RPMI7951 (cell line): ENCODE results near the gene PIK3C3. TPM values are rescaled to one million over a fixed set of nuclear protein-coding genes. Genes with fewer than 3 reads are reported as not detected.
A peak's percentile ranks its signal among the peaks of the same experiment; 100 is the strongest.
"Not testable (repeated sequence)": the region's sequence is repeated elsewhere in the genome, so short reads cannot be mapped to it uniquely, and the experiment has no call there.

Experiments used
- DNase-seq: peaks from one replicate; pipeline ENCODE4 v3.0.0-alpha.2; 2012; ENCODE audit warnings: low read depth
- total RNA-seq: library from RNA; depleted of rRNA; stranded (reverse); fragments of >200 nt; shearing (Covaris generic); gene quantifications from 2 replicates; pipeline ENCODE4 v1.2.3, GENCODE V29; 2014

PIK3C3 gene
- total RNA-seq, 1 experiment from 2014 or later, result 43.0 TPM

DNA sequence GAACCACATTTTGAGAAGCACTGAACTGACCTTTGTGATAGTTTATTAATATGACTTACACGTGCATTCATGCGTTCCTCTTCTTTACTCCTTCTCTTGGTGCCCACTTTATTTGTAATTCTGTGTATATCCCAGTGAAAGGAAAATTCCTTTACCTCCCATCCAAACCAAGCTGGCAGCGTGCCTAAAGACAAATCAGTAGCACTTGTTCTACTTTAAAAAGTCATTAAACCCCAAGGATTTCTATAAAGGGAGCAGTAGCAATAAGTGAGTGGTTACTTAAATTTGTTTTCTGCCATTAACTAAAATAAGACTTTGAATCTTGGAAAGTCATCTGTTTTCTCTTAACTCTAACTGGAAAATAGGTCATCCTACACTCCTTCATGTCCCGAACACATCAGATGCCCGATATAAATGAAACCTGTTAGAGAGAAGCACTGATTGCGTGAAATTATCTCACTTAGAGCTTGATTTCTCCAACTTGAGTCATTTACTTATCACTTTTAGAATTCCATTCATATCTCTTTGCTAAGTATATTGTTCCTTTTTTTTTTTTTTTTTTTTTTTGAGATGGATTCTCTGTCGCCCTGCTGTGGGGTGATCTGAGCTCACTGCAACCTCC, 10.7 kb downstream of the PIK3C3 start:
- DNase-seq, result no peak

DNA sequence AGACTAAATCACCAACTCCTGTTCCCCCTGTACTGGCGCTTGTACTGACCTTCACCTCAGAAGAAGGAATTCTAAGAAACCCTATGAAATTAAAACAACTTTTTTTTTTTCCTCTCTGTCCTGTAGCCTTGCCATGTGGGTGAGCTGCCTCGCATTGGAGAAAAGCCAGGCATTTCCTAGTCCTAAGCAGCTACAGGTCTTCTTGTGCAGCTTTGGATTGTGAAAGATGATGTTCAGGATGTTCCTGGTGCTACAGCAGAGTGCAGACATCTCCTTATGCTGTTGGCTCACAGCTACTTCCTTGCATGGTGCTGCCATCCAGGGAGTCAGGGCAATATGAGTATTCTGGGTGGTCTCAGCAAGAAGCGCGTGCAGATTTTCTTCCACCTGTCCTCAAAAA, 11.9 kb downstream of the PIK3C3 start:
- no peak for DNase-seq

DNA sequence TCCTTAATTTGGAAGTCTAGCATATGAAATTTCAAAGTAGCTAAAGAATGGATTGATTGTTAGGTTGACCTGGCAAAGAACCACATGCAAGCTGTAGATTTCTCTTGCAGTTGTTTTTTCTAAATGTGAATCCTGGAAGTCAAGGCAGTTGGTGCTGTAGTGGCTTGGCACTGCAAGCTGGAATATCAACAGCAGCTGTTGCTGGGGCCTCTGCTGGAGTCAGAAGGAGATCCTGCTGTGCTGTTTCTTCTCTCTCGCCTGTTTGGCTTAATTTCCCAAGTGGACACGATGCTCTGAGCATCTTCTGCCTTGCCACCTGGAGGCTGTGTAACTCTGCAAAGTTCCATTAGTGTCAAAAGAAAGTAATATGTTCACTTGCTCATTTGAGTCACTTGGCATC, 12.6 kb downstream of the PIK3C3 start:
- DNase-seq, result no peak

DNA sequence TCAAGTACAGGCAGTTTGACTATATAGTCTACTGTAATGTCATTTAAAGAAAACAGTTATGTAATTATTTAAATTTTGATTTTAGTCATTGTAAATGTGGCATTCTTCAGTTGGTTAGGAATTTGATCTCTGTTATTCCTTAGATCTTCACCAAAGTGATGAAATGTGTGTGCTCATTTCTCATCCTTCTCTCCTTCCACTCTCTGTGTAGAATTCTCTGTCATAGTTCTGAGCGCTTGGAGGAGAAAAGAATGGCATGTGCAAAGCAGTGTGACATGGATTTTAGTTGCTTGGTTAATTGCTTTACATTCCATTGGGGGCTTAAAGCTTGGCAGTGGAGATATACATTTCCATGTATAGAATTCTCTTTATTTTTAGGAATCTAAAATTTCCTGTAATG, 14.8 kb downstream of the PIK3C3 start:
- no peak for DNase-seq

DNA sequence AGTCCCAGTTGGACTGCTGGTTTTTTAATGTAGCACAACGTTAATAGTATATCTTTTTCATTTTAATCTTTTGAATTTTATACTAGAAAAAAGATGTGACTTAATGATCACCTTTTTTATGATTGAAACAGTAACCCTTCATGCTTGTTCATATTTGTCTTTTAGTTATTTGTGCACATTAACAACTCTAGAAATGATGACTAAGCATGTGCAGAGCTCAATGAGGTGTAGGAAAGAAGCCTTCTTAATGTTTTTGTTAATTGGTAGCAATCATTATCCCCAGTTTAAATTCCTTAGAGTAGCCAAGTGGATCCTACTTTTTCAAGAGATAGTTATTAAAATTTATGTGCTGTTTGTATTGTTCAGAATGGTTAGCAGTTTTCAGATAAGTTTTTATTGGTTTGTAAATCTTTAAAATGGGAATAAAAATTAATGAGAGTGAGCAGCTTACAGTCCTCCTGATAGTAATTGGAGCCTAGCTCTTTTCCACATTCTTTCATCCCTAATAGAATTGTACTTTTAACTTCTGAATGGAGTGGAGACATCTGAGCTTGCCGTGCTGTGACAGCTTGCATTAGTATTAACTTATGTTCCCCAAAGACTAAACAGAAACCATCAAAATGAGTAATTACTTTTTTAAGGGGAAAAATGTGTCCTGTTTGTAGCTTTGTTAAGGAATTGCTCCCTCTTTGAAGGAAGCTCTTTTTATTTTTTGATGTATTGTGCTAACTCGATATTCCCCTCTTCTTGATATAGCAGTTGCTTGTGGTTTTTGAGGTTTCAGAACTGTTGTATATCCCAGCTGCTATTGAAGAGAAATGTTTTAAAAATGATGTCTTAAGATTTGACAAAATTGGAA, 17.3 kb downstream of the PIK3C3 start:
- DNase-seq, result no peak

DNA sequence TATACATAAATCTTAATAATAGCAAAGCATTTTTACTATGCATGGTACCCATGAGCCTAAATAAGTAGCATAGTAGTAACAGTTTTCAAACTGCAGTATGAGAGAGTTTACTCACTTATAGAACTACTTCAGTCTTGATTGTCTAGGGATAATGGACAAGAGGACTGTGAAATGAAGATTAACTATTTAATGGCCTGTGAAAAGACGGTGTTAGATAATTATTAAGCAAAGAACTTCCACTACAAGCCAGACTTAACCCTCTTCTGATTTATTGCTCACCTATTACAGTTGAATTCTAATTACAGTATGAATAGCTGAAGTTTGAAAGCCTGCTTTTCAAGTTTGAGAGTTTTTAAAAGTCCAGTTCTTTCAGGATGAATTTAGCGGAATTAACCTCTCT, 18.9 kb downstream of the PIK3C3 start:
- no peak for DNase-seq

DNA sequence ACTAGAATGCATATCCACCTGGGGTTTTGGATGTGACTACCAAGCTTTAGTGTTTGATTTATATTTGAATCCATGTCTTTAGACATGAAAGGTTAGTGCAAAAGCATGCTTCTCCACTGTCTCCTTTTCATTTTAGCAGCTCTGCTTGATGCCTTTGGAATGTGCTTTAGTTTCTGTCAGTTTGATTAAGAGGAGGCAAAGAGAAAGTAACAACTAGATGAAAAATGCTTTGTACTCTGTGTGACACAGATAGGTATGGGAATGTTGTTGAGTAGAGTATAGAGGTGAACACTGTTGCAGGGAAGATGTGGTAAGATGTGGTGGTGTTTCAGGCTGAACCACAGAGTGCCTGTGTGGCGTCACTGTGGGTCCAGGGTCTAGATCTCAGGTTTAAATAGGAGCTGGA, 19.8 kb downstream of the PIK3C3 start:
- DNase-seq, result no peak

DNA sequence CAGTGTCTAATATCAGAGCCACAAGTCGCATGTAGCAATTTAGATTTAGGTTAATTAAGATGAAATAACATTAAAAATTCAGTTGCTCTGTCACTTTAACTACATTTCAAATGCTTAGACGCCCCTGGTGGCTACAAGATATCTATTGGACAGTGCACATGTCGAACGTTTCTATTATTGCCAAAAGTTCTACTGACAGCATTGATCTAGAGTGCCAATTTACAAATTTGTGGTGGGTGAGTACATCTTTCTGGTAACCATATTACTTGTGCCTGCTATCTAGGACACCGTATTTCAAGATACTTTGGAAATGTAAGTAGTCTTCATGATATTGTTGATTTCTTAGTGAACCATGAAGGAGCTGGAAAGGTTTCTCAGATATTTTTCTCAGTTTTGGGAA, 20.2 kb downstream of the PIK3C3 start:
- DNase-seq, result no peak

DNA sequence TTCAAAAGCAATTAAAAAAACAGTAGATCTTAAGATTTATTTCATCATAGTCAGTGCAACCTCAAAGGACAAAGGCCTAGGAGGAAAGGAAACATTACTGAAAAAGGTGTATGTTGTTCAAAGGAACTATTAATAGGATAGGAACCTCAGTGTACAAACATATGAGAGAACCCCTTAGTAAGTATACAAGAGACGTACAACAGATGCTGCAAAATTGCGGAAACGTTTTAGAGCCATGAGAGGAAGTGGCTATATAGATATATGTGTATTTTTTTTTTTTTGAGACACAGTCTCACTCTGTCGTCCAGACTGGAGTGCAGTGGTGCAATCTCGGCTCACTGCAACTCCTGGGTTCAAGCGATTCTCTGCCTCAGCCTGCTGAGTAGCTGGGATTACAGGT, 22.2 kb downstream of the PIK3C3 start:
- no peak for DNase-seq

DNA sequence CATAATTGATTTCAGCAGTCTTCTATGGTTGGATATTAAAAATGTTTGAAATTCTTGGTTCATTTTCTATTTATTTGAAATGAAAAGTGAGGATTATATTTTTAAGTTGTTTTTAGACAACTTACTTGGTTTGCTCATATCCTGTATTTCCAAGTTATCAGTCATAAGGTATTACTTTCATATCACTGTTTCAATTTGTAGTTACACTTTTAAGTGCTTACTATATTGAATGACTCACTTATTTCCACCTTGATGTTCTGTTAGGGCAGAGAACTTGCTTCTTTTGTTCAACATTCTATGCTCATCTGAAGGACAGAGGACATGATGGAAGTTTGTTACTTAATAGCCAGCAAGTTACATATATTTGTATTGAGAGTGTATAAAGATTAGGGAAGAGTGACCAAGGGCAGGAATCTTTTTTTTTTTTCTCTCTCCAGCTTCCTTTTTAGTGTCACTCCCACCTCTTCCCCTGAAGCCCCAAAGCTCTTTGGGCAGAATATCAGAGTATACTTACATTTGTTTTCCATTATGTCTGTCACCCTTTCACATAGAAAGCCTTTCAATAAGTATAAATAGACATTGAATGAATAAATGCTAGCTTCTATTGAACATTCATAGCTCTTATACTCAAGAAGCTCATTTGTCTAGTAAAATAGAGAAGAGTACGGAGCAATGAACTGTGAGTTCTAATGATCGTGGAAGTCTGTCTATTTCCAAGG, 28.1 kb downstream of the PIK3C3 start:
- no peak for DNase-seq

DNA sequence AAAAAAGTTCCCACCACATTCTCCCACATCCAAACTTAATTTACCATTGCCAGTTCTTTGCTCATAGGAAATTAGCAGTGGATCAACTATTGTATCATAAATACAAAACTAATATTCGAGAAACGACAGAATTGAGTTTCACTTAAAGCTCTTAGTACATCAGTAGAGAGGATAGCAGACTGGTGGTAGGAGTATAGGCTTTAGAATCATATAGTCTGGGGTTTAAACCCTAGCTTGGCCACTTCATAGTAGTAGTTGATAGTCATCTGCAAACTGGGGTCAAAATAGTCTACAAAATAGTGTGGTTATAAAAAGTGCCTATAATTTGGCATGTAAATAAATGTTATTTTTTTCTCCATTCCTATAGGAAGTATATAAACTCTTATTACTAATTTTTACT, 30.9 kb downstream of the PIK3C3 start:
- DNase-seq, result no peak

DNA sequence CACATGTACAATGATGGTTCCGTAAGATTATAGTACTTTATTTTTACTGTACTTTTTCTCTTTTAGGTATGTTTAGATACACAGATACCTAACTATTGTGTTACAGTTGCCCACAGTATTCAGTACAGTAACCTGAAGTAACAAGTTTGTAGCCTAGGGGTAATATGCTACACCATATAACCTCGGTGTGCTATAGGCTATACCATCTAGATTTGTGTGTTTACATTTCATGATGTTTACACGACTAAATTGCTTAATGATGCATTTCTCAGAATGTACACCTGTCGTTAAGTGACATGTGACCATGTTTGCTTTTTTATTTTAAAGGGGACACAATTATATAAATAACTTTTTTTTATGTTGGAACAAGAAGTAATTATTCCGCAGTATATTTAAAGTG, 34.5 kb downstream of the PIK3C3 start:
- no peak for DNase-seq

DNA sequence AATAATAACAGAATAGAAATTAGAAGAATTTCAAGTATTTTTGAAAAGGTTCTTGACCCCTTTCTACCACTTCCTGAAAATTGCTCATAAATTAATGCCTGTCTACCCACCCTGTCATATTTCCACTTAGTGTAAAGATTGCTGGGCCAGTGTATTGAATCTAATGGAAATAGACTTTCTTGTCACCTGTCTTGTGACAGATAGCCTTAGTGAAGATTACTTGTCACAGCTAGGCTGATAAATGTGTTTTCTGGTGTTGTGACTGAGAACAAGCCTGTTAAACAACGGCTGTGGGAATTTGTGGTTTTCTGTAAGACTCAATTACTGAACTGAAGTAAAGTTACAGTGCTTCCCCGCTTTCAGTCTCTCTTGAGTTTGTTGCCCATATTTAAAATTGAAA, 37.0 kb downstream of the PIK3C3 start:
- no peak for DNase-seq

DNA sequence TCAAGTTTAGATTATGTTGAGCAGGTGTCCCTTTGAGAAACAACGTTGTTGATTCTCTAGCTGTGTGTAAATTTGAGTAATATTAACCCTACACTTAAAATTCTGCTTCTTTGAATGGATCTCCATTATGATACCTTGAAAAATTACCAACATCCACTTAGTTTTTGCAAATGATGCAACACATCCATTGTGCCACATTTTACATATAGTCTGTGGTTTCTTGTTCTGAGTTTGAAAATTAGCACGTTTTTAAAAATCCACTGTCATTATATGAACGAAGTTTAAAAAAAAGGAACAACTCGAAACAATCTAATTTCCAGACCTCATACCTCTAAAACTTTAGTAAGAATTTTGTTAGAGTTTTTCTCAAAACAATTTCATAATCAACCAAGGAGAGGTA, 37.7 kb downstream of the PIK3C3 start:
- DNase-seq, result no peak

DNA sequence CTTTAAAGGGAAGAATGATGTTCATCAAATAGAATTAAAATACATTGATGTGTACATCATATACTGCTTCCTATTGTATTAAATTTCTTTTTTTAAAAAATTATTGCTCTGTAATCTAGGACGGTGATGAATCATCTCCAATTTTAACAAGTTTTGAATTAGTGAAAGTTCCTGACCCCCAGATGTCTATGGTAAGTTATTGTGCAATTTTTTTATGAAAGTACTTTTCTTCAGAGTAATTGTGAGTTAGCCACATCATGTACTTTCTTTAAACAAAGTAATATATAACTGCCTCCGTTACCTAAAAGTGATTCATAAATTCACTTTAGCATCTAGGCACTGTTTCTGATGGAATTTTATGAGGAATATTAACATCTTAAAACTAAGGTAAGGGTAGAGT, 38.1 kb downstream of the PIK3C3 start:
- no peak for DNase-seq

DNA sequence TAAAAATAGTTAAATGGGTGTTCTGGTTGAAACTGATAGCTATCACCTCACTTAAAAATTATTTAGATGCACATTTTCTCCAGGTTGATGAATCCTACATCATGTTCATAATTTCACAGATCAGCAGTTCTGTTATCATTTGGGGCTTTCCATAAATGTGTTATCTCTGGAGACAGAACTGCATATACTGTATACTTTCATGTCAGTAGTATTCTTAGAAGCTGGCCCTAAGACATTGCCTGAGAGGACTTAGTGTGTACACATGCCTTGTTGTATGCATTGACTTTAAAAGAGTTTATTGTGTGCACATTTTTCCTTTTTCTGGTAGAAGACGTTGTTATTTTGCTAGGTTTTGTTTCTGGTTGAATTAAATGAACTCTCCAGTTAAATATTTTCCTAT, 41.0 kb downstream of the PIK3C3 start:
- no peak for DNase-seq

DNA sequence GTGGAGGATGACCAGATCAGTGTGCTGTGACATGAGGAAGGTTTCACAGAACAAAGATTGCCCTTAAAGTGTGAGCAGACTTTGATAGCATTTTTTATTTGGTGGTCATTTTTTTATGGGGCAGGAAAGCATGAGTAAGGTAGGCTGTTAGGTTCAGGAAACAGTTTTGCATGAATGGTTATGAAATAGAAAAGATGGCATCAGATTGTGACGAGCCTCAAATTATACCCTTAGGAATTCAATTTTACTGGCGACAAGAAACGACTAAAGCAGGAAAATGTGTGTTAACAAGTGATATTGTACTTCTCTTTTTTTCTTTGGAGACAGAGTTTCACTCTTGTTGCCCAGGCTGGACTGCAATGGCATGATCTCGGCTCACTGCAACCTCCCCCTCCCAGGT, 44.7 kb downstream of the PIK3C3 start:
- no peak for DNase-seq

DNA sequence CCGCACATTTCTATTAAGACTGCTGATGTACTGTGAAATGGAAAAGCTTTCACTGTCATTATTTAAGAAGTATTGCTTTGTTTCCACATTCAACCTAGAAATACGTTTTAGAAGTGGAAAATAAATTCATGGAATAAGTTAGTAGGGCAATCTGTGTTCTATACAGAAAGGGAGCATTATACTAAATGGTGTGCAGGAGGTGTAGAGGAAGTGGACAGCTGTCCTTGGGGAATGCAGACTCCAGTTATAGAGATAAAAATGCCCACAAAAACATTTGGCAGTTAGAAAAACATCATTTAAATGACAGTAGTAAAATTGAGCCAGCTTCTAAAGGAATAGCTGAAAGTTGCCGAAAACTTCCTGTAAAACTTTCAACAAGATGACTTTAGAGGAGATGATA, 46.8 kb downstream of the PIK3C3 start:
- DNase-seq, result peak; percentile 2

DNA sequence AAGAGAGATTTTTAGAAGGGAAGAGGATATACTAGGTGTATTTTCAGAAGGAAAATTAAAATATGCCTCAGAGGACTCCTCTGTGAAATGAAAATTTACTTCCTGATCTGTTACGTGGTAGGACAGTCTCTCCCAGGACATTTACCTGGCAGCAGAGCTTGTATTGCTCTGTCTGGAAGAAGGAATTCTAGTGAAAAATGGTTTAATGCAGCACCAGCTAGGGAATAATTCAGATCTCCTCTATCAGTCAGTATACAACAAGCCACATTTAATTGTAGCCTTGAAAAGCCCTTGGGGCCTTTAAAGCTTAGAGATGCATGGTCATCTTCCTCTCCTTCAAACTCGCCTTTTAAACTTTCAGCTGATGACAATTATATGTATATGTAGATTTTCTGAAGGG, 49.6 kb downstream of the PIK3C3 start:
- no peak for DNase-seq

DNA sequence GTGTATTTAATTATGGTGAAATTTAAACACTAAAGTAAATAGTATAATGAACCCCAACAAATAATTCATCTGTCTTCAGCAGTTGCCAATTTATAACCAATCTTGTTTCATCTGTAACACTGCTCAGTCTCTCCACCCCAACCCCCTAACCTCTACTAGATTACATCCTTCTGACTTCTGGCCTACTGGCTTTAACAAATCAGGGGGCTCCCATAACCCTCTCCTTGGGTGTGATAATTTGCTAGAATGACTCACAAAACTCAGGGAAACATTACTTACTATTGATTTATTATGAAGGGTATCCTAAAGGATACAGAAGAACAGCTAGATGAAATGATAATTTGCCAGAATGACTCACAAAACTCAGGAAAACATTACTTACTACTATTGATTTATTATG, 50.7 kb downstream of the PIK3C3 start:
- no peak for DNase-seq

DNA sequence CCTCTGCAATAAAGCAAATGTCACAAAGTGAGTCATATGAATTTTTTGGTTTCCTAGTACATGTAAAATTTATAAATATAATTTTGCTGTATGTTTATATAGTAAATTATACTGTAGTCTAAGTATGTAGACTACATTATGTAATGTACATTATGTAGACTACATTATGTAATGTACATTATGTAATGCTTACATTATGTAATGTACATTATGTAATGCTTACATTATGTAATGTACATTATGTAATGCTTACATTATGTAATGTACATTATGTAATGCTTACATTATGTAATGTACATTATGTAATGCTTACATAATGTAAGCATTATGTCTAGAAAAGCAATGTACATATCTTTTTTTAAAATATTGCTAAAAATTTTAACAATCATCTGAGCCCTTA, 54.4 kb downstream of the PIK3C3 start:
- DNase-seq, result not testable (repeated sequence)

DNA sequence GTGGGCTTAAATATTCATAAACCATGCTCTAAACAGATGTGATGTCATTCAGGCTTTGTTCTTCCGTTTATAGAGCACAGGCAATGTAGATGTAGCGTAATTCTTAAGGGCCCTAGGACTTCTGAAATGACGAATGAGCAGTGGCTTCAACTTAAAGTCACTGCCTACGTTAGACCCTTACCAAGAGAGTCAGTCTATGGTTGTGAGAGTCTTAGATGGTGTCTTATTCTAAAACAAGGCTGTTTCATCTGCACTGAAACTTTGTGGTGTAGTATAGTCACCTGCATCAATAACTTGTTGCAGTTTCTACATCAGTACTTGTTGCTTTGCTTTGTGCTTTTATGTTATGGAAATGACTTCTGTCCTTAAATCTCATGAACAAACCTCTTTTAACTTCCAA, 56.0 kb downstream of the PIK3C3 start:
- no peak for DNase-seq

DNA sequence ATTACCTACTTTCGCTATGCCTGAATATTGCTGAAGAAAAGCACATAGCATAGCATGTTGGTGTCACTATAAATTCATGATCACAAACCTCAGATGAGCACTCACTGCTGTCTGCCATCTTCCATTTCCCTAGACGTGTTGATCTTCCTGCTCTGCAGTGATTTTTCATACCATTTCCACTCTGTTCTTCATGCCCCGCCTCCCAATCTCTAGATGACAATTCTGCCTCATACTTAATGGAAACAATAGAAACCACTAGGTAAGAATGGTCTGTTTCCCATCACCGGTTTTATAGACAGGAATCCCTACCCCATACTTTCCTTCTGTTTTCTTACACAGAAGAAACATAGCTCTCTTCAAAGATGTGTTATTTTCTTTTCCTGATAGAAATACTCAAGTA, 63.8 kb downstream of the PIK3C3 start:
- DNase-seq, result no peak
